HG02938 (cell line): ENCODE measurements around the gene CAMTA1.

Source experiments
- ATAC-seq: cut with Tn5 transposase; IDR thresholded peaks from one replicate; pipeline ENCODE4 v1.9.1; 2021; ENCODE audit warnings: mild to moderate bottlenecking, moderate library complexity; ENCODE audit not compliant: unreplicated experiment

CAMTA1 gene

DNA sequence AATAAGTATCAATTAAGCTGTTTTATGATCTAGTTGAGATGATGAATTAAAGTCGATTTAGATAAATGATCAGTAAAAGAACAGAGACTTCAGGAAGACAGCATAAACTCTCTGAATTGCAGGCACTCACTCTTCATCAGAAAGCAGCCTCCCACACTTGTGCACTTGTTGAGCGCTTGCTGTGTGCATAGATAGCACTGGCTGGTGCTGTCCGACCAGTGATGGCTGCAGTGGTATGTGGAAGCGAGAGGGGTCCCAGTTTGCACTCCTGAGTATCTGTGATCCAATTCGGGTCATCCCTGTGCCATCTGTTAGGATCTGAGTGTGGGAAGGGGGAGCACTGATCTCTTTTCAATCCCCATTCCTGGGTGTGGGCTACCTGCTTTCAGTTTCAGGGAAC is 137.8 kb downstream of the CAMTA1 start:
- no peak for ATAC-seq

GRCh38 chr1:6923416-6923815 is 138.2 kb downstream of the CAMTA1 start:
- ATAC-seq: no peak

- ATAC-seq: no peak
Measured at GRCh38 chr1:6923955-6924881, 139.0 kb downstream of the CAMTA1 start.

- ATAC-seq: no peak
Measured at GRCh38 chr1:6924891-6925290, 139.6 kb downstream of the CAMTA1 start.

- ATAC-seq: no peak
Measured at GRCh38 chr1:6927626-6928025, 142.4 kb downstream of the CAMTA1 start.

DNA sequence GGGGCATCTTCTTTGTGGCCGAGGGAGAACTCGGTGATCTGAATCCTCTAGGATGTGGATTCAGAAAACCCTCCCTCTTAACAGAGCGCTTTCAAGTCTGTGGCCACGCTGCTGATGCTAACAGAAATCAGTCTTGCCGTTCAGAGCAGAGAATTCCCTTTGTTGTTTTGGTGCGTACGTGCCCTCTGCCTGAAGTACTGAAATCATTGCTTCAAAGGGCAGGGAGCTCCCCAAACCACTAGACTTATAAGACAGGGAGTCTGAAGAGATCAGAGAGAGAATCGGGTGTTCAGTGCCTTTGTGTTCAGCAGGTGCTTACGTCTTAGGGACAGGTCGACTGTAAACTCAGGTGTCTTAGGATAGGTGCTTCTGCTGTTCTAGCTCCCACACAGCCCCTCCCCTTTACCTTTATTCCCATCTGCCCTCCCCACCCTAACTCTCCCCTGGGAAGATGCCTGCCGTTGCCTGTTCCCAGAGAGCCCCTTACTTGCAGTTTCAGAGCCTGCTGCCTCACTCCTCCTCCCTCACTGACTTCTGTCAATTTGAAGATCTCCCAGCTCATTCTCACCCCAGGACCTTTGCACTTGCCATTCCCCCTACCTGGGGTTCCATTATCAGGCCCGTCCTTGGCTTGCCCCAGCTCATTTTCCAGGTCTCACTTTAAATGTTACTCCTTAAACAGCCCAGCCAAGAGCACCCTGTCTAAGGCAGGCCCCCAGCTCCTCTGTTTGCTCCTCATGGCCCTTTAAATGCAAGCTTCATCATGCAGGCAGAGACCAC is 143.0 kb downstream of the CAMTA1 start:
- ATAC-seq: no peak

- ATAC-seq: no peak
Measured at GRCh38 chr1:6930732-6931300, 145.6 kb downstream of the CAMTA1 start.

GRCh38 chr1:6935361-6935883 is 150.2 kb downstream of the CAMTA1 start:
- ATAC-seq: no peak

GRCh38 chr1:6935911-6936690 is 150.8 kb downstream of the CAMTA1 start:
- no peak for ATAC-seq

DNA sequence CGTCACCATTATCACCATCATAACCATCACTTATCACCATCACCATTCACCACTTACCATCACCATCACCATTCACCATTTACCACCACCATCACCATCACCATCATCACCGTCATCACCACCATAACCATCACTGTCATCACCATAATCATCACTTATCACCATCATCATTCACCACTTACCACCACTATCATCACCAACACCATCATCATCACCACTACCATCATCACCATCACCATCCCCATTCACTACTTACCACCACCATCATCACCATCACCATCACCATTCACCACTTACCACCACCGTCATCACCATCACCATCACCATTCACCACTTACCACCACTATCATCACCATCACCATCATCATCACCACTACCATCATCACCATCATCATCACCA is 151.8 kb downstream of the CAMTA1 start:
- ATAC-seq: no peak

GRCh38 chr1:6939363-6939762 is 154.1 kb downstream of the CAMTA1 start:
- ATAC-seq: no peak

GRCh38 chr1:6941786-6942185 is 156.5 kb downstream of the CAMTA1 start:
- ATAC-seq: no peak

DNA sequence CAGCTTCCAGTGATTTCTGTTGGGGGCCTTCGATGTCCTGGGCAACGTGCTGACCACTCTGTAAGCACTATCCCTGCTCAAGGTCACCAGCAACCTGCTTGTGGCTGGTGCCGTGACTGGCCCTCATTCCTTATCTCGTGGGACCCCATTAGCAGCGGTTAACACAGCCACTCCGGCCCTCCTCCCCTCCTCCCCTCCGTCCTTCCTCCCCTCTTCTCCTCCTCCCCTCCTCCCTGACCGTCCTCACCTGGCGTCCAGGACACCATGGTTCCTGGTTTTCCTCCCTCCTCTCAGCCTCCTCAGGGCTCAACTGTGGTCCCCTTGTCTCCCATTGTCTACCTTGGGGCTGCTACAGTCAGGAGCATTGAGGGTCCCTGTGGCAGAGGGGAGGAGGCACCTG is 157.7 kb downstream of the CAMTA1 start:
- ATAC-seq: no peak

- no peak for ATAC-seq
Measured at GRCh38 chr1:6944434-6944833, 159.2 kb downstream of the CAMTA1 start.

DNA sequence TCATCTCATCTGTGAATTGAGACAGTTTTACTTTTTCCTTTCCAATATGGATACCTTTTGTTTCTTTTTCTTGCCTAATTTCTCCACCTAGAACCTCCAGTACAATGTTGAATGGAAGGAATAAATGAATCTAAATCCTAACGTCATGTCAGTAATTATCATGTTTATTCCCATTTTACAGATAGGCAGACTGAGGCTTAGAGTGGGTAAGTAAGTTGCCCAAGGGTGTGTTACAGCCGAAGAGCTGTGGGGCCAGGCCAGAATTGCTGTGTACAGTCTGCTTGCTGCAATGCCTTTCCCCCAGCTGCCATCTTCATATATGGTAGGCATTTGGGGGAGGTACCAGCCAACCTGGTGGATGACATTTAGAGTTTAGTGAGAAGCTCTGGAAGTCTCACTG is 162.7 kb downstream of the CAMTA1 start:
- ATAC-seq: no peak

GRCh38 chr1:6948416-6948815 is 163.2 kb downstream of the CAMTA1 start:
- ATAC-seq: no peak

- ATAC-seq: no peak
Measured at GRCh38 chr1:6948861-6949260, 163.6 kb downstream of the CAMTA1 start.

GRCh38 chr1:6950001-6950765 is 164.9 kb downstream of the CAMTA1 start:
- ATAC-seq: no peak

DNA sequence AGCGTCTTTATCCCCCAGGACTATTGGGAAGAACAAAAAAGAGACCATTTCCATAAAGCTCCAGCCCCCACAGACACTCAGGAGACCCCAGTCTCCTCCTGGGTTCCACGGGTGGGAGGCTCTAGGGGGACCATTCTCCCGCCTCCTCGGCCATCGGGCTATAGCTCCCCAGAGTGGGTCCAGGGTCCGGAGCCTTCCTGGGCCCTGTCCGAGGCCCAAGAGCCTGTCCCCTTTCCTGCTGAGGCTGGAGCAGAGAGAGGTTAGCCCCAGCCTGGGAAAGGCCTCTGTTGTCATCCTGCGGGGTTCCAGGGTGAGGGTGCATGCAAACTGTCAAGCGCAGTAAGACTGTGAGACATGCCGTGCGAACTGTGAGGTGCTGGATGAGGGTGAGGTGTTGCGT is 166.3 kb downstream of the CAMTA1 start:
- ATAC-seq: no peak

GRCh38 chr1:6953216-6953615 is 168.0 kb downstream of the CAMTA1 start:
- ATAC-seq: no peak
